Measurements from ENCODE around the gene TLX1.

DNA sequence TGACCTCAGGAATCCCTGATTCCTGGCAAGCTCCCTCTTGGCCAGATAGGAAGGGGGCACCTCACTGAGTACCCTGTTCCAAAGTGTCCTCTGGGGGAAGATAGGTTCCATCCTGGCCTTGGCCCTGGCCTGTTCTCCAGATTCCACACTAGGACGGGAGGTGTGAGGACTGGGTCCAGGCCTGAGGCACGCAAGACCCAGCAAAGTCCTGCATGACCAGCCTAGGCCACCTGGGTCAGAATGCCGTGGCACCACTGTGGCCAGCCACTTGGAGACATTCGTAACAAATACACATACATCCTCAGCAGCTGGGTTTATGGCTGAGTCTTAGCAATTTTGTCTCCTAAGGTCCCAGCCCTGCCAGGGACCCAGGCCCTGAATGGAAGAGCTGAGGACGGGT is 23.3 kb upstream of the TLX1 start:
- no peak for TF ChIP-seq MXI1 (IDR thresholded peaks at IDR 0.05; ENCODE audit: low read depth, low read length)
- TF ChIP-seq, protein P1, sequence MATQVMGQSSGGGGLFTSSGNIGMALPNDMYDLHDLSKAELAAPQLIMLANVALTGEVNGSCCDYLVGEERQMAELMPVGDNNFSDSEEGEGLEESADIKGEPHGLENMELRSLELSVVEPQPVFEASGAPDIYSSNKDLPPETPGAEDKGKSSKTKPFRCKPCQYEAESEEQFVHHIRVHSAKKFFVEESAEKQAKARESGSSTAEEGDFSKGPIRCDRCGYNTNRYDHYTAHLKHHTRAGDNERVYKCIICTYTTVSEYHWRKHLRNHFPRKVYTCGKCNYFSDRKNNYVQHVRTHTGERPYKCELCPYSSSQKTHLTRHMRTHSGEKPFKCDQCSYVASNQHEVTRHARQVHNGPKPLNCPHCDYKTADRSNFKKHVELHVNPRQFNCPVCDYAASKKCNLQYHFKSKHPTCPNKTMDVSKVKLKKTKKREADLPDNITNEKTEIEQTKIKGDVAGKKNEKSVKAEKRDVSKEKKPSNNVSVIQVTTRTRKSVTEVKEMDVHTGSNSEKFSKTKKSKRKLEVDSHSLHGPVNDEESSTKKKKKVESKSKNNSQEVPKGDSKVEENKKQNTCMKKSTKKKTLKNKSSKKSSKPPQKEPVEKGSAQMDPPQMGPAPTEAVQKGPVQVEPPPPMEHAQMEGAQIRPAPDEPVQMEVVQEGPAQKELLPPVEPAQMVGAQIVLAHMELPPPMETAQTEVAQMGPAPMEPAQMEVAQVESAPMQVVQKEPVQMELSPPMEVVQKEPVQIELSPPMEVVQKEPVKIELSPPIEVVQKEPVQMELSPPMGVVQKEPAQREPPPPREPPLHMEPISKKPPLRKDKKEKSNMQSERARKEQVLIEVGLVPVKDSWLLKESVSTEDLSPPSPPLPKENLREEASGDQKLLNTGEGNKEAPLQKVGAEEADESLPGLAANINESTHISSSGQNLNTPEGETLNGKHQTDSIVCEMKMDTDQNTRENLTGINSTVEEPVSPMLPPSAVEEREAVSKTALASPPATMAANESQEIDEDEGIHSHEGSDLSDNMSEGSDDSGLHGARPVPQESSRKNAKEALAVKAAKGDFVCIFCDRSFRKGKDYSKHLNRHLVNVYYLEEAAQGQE (IDR thresholded peaks at IDR 0.05; ENCODE audit: borderline replicate concordance): no peak
- TF ChIP-seq, protein P1 (CRISPR knock-in tag; IDR thresholded peaks at IDR 0.05; ENCODE audit: low read depth): no peak
- TF ChIP-seq, protein P2, sequence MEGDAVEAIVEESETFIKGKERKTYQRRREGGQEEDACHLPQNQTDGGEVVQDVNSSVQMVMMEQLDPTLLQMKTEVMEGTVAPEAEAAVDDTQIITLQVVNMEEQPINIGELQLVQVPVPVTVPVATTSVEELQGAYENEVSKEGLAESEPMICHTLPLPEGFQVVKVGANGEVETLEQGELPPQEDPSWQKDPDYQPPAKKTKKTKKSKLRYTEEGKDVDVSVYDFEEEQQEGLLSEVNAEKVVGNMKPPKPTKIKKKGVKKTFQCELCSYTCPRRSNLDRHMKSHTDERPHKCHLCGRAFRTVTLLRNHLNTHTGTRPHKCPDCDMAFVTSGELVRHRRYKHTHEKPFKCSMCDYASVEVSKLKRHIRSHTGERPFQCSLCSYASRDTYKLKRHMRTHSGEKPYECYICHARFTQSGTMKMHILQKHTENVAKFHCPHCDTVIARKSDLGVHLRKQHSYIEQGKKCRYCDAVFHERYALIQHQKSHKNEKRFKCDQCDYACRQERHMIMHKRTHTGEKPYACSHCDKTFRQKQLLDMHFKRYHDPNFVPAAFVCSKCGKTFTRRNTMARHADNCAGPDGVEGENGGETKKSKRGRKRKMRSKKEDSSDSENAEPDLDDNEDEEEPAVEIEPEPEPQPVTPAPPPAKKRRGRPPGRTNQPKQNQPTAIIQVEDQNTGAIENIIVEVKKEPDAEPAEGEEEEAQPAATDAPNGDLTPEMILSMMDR (IDR thresholded peaks at IDR 0.05 in 2 of 3, conservative IDR thresholded peaks at IDR 0.05 in 1 of 3; ENCODE audit: insufficient read depth in 2 of 3, low read depth in 1 of 3, low read length in 3 of 3): no peak
- TF ChIP-seq EZH2 (IDR thresholded peaks at IDR 0.05; ENCODE audit: borderline replicate concordance, low read depth, low read length): no peak
- no peak for TF ChIP-seq MBD2 (IDR thresholded peaks at IDR 0.05; ENCODE audit: borderline replicate concordance, low read depth)
